LNCAP (cell line): Measurements from ENCODE around the gene C16orf95.
A peak's percentile ranks its signal among the peaks of the same experiment; 100 is the strongest.

Experiments used
- CTCF ChIP-seq: fragments of 450-650 bp; IDR thresholded peaks from 2 replicates; pipeline ENCODE4 v1.5.1; 2017; ENCODE audit warnings: mild to moderate bottlenecking

The C16orf95 gene

GRCh38 chr16:87316923-87317749 is at the start of gene C16orf95:
TSS of gene C16orf95 (minus strand) at chr16:87317392. CDS start at chr16:87317242, 150 bp downstream.
- TF ChIP-seq CTCF: peak; percentile 61

- no peak for TF ChIP-seq CTCF
Measured at GRCh38 chr16:87366930-87367329, 49.7 kb upstream of the C16orf95 start.

- no peak for TF ChIP-seq CTCF
Measured at GRCh38 chr16:87366288-87366687, 49.1 kb upstream of the C16orf95 start.

- TF ChIP-seq CTCF: no peak
Measured at GRCh38 chr16:87365021-87365713, 48.0 kb upstream of the C16orf95 start.

- no peak for TF ChIP-seq CTCF
Measured at GRCh38 chr16:87363771-87364455, 46.7 kb upstream of the C16orf95 start.

- TF ChIP-seq CTCF: no peak
Measured at GRCh38 chr16:87361916-87362619, 44.9 kb upstream of the C16orf95 start.
